GM15510 (cell line): ENCODE results near the gene FAM83B.

Experiments used
- POLR2A ChIP-seq: IDR thresholded peaks from 3 replicates; pipeline ENCODE4 v1.6.1; 2011; ENCODE audit warnings: borderline replicate concordance; ENCODE audit not compliant: insufficient read length; ENCODE audit errors: extremely low read depth

Gene FAM83B

DNA sequence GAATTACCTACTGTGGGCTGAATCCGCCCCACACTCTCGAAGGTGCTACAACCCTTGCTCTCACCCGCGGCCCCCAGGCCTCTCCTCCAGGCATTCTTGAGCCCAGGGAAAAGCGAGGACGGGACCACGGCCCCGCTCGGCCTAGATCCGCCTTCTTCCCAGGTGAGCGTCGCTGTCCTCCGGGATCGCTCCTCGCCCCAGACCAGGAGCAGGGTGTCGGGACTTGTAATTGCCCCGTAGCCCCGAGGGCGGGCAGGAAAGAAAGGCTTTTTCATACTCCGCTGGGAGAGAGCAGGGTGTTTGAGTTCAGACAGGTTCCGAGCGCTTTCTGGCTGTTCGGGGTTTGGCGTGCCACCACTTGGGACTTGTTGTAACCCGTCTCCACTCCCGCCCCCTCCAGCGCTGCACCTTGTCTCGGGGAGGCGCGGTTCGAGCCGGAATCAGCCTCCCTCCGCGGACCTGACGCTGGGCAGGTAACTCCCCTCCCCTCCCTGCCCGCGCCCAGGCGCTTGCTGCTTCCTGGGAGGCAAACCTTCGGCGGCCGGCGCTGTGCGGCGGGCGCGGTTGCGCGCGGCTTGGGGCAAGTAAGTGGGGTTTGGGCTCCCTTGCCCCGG is at the start of gene FAM83B:
FAM83B (plus strand) TSS at position 529 of the 614 bp plus-strand sequence. CDS start 23,476 bp downstream, outside the sequence.
- no peak for TF ChIP-seq POLR2A

- TF ChIP-seq POLR2A = no peak
Measured at GRCh38 chr6:54800050-54800600, 46.4 kb upstream of the FAM83B start.

- TF ChIP-seq POLR2A = no peak
Measured at GRCh38 chr6:54801244-54801643, 45.3 kb upstream of the FAM83B start.

DNA sequence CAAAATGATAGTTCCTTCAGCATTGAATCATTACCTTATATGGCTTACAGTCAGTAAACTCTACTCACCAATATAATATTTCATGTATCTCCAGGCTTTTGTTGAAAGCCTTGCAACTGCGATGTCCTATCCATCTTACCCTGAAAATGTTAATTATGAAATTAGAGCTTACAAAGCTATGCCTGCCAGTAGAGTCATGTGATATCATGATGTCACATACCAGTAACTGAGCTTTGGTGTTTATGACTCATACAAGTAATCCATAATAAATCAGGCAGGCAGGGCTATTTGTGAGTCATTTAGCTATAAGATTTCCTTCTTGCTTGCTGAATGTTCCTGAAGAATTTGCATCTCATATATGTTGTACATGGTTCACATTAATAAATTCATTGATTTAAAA is 44.9 kb upstream of the FAM83B start:
- TF ChIP-seq POLR2A = no peak

DNA sequence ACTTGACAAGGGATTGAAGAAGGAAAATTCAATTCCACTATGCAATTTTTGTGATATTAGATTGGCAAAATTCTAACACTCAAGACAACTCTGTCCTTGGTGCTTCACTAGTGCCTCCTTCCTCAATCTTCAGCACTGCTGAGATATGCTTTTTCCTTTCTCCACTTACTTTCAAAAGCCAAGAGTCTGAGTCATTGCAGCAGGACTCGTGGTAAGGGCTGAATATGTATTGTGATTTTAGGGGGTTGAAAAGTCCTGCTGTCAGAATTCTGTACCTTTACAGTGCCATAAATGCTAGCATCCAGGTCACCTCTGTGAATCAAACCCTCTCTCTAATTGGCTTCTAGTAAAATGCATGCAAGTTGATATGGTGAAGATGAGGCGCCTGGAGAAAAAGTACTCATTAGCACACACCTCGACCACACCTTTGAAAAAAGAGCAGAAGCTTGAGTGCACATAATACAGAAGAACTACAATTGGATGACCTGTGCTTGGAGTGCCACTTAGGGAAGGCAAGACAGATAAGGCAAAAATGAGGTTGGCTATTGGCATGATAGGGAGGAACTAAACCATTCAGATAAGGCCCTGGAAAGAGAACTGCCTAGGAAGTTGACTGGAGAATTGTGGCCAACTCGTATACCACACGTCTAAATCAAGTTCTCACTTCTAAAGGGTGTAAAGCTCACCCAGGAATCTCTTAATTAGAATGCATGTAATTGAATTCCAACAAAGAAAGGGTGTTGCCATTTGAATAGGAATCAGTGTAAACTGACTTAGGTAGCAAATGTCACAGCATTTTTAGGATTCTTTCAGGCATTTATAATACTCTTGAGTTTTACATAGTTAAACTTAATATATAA is 43.6 kb upstream of the FAM83B start:
- no peak for TF ChIP-seq POLR2A

GRCh38 chr6:54805077-54805476 is 41.5 kb upstream of the FAM83B start:
- no peak for TF ChIP-seq POLR2A

DNA sequence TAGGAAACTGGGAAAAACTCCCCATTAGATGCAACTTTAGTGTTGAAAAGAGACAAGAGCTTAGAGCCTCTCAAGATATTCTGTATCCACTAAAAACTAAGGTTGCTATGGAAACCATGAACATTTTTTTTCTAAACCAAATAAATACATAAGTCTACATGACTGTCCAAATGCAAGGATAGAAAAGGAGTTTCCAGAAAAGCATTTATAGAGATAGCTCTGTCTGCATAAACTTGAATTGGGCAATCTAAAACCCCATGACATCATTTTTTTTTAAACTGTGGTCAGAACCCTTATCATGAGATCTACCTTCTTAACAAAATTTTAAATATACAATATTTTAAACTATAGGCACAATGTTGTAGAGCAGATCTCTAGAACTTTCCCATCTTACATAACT is 36.4 kb upstream of the FAM83B start:
- TF ChIP-seq POLR2A = no peak

- no peak for TF ChIP-seq POLR2A
Measured at GRCh38 chr6:54813892-54814291, 32.7 kb upstream of the FAM83B start.

- TF ChIP-seq POLR2A = no peak
Measured at GRCh38 chr6:54817236-54817635, 29.3 kb upstream of the FAM83B start.

- no peak for TF ChIP-seq POLR2A
Measured at GRCh38 chr6:54817834-54818233, 28.7 kb upstream of the FAM83B start.

DNA sequence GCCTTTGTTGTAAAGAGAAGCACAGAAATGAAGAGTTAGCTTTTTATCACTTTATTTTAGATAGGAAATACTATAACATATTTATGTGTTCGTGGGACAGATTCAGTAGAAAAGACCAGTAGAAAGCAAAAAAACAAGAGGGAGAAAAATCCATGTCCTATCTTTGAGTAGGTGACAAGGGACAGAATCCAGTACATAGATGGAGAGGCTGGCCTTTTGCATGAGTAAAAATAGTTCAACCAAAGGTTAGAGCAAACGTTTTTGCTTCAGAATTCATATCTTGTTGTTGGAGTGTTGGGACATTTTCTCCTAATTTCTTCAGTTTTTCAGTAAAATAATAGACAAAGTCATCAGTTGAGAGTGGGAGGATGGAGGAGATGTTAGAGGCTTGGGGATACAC is 19.6 kb upstream of the FAM83B start:
- TF ChIP-seq POLR2A = no peak

DNA sequence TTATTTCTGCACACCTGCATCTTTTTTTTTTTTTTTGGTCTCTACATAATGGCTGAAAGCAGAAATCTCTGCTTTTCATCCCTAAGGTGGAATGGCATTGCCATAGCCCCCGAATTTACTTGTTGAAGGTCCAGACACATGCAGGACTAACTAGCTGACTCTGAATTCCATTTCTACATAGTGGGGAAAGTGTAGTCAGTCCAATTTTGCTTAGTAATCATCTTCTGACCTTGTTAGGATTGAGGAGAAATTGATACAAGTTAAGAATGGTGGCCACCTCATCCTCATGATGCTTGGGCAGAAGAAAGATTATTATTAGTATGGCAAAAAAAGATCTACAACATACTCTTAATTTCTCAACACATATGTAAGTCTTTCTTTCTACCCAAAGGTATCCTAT is 16.4 kb upstream of the FAM83B start:
- TF ChIP-seq POLR2A = no peak

DNA sequence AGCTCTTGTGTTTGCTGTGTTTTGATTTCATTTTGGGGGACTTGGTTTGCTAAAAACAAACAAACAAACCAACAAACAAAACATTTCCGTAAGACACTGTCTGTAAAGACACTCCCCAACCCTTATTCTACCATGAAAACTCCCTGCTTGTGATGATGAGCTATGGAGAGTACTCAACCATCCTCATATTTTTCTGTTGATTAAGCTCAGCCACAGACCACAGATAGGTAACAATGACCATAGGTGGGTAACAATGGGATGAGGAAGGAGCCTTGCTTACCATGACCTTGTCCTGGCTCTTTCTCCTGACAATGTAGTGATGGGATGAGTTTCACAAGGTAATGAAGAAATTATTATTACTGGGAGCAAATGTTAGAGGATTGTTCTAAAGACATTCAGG is 11.4 kb upstream of the FAM83B start:
- no peak for TF ChIP-seq POLR2A

- no peak for TF ChIP-seq POLR2A
Measured at GRCh38 chr6:54846857-54847674, 495 bp downstream of the FAM83B start.
